Stimulated activated naive CD8-positive, alpha-beta T cell treated with anti-CD3 and anti-CD28 coated beads, Interleukin-15, Interleukin-2, amounts not matched to agents 100 U/mL and 50 U/mL, for 24 hours (primary cell): Measurements from ENCODE around the gene ULK1.
A peak's percentile ranks its signal among the peaks of the same experiment; 100 is the strongest.

Experiments used
- ATAC-seq: fragments of 150-1000 bp; cut with Tn5 transposase; one replicate; pipeline ENCODE4 v1.10.0; 2021
- DNase-seq: peaks from one replicate; pipeline ENCODE4 v3.0.0; 2021

ULK1 gene

GRCh38 chr12:131892711-131893604 lies 1.5 kb upstream of the ULK1 start:
- no peak for ATAC-seq
- no peak for DNase-seq

GRCh38 chr12:131893605-131894312 lies 663 bp upstream of the ULK1 start:
- DNase-seq (no peak), ATAC-seq (no peak)

DNA sequence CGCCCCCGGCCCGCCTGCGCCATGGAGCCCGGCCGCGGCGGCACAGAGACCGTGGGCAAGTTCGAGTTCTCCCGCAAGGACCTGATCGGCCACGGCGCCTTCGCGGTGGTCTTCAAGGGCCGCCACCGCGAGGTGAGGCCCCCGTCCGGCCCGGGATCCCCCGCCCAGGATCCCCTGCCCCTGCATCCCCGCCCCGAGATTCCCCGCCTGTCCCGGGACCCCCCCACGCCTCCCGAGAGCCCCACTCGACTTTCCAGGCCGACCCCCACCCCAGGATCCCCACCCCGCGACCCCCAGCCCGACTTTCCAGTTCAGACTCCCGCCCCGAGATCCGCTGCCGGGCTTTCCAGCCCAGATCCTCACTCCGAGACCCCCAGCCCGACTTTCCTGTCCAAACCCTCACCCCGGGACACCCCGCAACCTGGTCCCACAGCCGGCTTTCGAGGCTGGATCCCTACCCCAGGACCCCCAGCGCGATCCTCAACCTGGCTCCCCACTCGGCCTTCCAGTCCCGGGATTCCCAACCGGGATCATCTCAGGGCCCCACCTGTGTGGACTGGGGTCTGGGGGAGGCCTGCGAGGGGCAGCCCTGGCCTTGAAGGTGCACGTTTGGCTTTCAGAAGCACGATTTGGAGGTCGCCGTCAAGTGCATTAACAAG lies 688 bp downstream of the ULK1 start:
- DNase-seq (peak; percentile 14), ATAC-seq (no peak)

- ATAC-seq (peak; percentile 16), DNase-seq (no peak)
Measured at GRCh38 chr12:131895640-131896079, 1.2 kb downstream of the ULK1 start.

DNA sequence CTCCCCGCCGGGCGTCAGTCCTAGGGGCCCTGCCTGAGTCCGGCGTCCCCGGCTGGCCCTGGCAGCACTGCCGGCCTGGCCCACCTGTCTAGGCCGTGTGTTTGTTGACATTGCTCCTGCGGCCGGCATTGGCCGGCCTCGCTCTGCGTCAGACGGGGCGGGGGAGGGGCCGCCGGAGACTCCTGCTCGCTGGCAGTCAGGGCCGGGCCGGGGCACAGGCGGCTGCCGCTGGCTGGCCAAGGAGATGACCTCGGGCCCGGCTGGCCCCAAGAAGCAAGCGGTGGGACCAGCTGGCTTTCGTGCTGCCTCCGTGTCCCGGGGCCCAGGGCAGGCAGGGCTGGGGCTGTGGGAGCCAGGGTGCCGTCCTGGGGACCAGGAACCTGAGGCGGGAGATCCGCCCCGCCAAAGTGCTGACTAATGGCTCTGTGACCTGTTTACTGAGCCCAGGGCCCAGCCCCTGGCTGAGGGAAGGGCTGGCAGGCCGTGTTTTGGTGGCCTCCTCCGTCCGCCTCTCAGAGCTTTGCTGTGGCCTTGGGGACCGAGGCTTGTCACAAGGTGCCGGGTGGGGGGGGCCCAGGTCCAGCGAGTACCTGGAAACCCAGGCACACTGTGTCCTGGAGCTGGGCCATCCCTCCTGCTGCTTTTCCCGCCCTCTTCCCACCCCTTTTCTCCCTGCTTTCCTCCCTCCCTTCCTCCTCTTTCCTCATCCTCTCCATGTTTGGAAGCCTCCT lies 1.8 kb downstream of the ULK1 start:
- peak; percentile 77 for ATAC-seq

GRCh38 chr12:131896811-131897270 lies 2.4 kb downstream of the ULK1 start:
- ATAC-seq (no peak), DNase-seq (no peak)

More for the DNA sequence above, 1.8 kb downstream of the ULK1 start:
- peak; percentile 80 for DNase-seq

- ATAC-seq = no peak
- no peak for DNase-seq
Measured at GRCh38 chr12:131897276-131897675, 2.9 kb downstream of the ULK1 start.

- DNase-seq (no peak), ATAC-seq (no peak)
Measured at GRCh38 chr12:131897875-131898274, 3.5 kb downstream of the ULK1 start.

GRCh38 chr12:131900397-131900796 lies 6.0 kb downstream of the ULK1 start:
- ATAC-seq (no peak), DNase-seq (no peak)

GRCh38 chr12:131901431-131902331 lies 7.3 kb downstream of the ULK1 start:
- DNase-seq = no peak
- ATAC-seq = no peak

DNA sequence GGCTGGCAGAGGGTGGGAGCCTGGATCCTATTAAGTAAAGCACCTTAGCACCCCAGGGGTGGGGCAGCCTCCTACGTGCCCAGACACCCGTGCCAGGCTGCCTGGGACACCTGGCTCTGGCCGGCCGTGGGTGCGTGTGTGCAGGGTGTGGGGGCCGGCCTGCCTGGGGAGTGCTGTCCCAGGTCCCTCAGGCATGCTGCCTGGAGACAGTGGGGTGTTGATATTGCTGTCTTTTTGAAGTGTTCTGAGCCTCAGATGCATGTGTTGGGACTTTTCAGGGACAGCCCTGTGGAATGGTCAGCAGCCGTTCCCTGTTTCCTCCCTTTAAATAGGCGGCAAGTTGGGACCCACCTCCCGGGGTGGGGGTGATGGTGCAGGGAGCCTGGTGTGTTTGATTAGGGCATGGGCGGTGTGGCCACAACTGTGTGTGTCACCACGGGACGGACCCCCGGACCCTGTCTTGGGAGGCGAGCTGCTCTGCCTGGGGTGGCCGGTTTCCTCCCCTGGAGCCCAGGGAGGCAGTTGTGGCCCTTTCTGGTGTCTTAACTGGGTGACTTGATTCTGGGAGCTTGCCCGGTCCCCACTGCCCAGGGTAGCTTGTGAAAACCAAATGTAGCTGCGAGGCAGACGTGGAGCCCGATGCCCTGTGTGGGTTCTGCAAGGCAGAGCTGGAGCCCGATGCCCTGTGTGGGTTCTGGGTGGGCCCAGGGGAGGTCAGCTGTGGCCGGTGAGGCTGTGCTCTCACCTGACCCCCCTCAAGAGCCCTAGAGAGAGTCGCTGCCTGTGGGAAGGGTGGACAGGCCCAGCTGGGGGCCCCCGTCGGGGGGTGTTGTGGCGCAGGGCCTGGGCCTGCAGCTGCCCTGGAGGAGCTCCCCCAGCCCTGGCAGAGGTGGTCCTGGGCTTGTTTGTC lies 8.2 kb downstream of the ULK1 start:
- ATAC-seq (no peak), DNase-seq (no peak)

GRCh38 chr12:131903270-131904255 lies 9.1 kb downstream of the ULK1 start:
- ATAC-seq = no peak
- DNase-seq = no peak

GRCh38 chr12:131904346-131904745 lies 9.9 kb downstream of the ULK1 start:
- ATAC-seq (no peak), DNase-seq (no peak)

DNA sequence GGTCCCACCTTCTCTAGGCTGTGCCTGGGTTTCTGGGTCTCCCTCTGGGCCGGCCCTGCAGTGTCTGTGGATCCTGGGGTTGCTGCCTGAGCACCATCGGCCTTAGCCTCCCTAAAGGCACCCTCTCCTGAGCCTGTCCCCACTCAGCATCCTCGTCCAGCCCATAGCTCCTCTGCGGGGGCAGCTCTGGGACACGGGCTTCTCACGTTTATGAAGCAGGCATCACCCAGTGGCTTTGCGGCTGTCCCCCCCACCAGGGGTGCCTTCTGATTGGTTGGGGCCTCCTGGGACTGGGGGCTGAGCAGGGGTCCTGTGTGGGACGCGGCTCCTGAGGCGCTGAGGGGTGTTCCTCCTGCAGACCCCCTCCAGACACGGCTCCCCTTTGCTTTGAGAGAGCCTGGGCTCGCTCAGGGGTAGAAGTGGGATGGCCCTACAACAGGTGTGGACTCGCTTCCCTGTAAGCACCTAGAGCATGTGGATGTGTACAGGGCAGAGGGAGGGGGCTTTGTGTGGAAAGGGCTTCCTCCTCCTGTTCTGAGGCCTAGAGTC lies 10.7 kb downstream of the ULK1 start:
- ATAC-seq (no peak), DNase-seq (no peak)

GRCh38 chr12:131905630-131906091 lies 11.2 kb downstream of the ULK1 start:
- no peak for DNase-seq
- ATAC-seq = no peak

GRCh38 chr12:131907379-131908091 lies 13.1 kb downstream of the ULK1 start:
- DNase-seq (no peak), ATAC-seq (no peak)
